ENCODE results near the gene PIP4K2A.

Gene PIP4K2A

GRCh38 chr10:22617516-22617915 is 96.9 kb downstream of the PIP4K2A start:
- DNase-seq, result no peak

- DNase-seq, result no peak
Measured at GRCh38 chr10:22617051-22617450, 97.3 kb downstream of the PIP4K2A start.

- no peak for DNase-seq
Measured at GRCh38 chr10:22615819-22616499, 98.4 kb downstream of the PIP4K2A start.

GRCh38 chr10:22615101-22615500 is 99.3 kb downstream of the PIP4K2A start:
- no peak for DNase-seq

GRCh38 chr10:22613011-22613410 is 101.4 kb downstream of the PIP4K2A start:
- no peak for DNase-seq

- no peak for DNase-seq
Measured at GRCh38 chr10:22612318-22612717, 102.1 kb downstream of the PIP4K2A start.

- no peak for DNase-seq
Measured at GRCh38 chr10:22611425-22612115, 102.8 kb downstream of the PIP4K2A start.

- DNase-seq, result no peak
Measured at GRCh38 chr10:22610610-22611009, 103.8 kb downstream of the PIP4K2A start.

GRCh38 chr10:22609719-22610465 is 104.5 kb downstream of the PIP4K2A start:
- no peak for DNase-seq

GRCh38 chr10:22609251-22609650 is 105.1 kb downstream of the PIP4K2A start:
- DNase-seq, result no peak

GRCh38 chr10:22607261-22607660 is 107.1 kb downstream of the PIP4K2A start:
- DNase-seq, result no peak

- DNase-seq, result no peak
Measured at GRCh38 chr10:22606164-22606614, 108.2 kb downstream of the PIP4K2A start.

GRCh38 chr10:22605168-22605567 is 109.2 kb downstream of the PIP4K2A start:
- DNase-seq, result no peak

- DNase-seq, result no peak
Measured at GRCh38 chr10:22604344-22605126, 109.8 kb downstream of the PIP4K2A start.

- DNase-seq, result no peak
Measured at GRCh38 chr10:22603581-22603980, 110.8 kb downstream of the PIP4K2A start.

- DNase-seq, result no peak
Measured at GRCh38 chr10:22601618-22602017, 112.8 kb downstream of the PIP4K2A start.

- DNase-seq, result no peak
Measured at GRCh38 chr10:22599636-22600228, 114.6 kb downstream of the PIP4K2A start.

GRCh38 chr10:22599048-22599561 is 115.3 kb downstream of the PIP4K2A start:
- DNase-seq, result no peak

GRCh38 chr10:22598478-22598877 is 115.9 kb downstream of the PIP4K2A start:
- no peak for DNase-seq

GRCh38 chr10:22597138-22597537 is 117.2 kb downstream of the PIP4K2A start:
- no peak for DNase-seq

GRCh38 chr10:22593636-22594198 is 120.7 kb downstream of the PIP4K2A start:
- no peak for DNase-seq

GRCh38 chr10:22593026-22593425 is 121.4 kb downstream of the PIP4K2A start:
- no peak for DNase-seq
